BJ (cell line): ENCODE results near the gene TAAR1. TPM values are rescaled to one million over a fixed set of nuclear protein-coding genes. Genes with fewer than 3 reads are reported as not detected.

Experiments
- CTCF ChIA-PET: fragments of 350-600 bp; formaldehyde crosslinking; extraction: SDS; loops from one replicate; lab custom pipeline; 2021; ENCODE audit warnings: antibody characterized with exemption, inconsistent platforms; lab: Yijun Ruan, JAX
- POLR2A ChIA-PET: fragments of 300-600 bp; sonication (Branson Sonifier 250); formaldehyde crosslinking; extraction: SDS; loops from one replicate; lab custom pipeline; 2021; ENCODE audit warnings: antibody characterized with exemption; lab: Charles Lee
- DNase-seq: peaks from one replicate; pipeline ENCODE4 v3.0.0-alpha.2; 2011; ENCODE audit warnings: low read depth
- H3K27me3 ChIP-seq: 2 replicates; pipeline ENCODE4 v1.6.0; 2011; ENCODE audit warnings: low read length; ENCODE audit not compliant: control insufficient read depth, insufficient read depth
- H3K36me3 ChIP-seq: 2 replicates; pipeline ENCODE4 v1.5.1; 2011; ENCODE audit warnings: low read length; ENCODE audit not compliant: control insufficient read depth, insufficient read depth
- H3K4me3 ChIP-seq: 2 replicates; pipeline ENCODE4 v1.5.1; 2011; ENCODE audit warnings: low read depth, mild to moderate bottlenecking, control low read depth, low read length
- polyA plus RNA-seq: library from polyadenylated mRNA; depleted of rRNA; stranded (reverse); fragments of >200 nt; gene quantifications from 2 replicates; pipeline ENCODE4 v1.2.3, GENCODE V29; 2011
- TF ChIP-seq, protein P1 (sequence below): IDR thresholded peaks from 2 replicates; pipeline ENCODE4 v1.5.1; 2011; ENCODE audit warnings: low read depth, mild to moderate bottlenecking, control low read depth, inconsistent platforms, low read length, moderate library complexity; ENCODE audit not compliant: insufficient read depth

TAAR1 gene
- polyA plus RNA-seq, 1 experiment: not detected

DNA sequence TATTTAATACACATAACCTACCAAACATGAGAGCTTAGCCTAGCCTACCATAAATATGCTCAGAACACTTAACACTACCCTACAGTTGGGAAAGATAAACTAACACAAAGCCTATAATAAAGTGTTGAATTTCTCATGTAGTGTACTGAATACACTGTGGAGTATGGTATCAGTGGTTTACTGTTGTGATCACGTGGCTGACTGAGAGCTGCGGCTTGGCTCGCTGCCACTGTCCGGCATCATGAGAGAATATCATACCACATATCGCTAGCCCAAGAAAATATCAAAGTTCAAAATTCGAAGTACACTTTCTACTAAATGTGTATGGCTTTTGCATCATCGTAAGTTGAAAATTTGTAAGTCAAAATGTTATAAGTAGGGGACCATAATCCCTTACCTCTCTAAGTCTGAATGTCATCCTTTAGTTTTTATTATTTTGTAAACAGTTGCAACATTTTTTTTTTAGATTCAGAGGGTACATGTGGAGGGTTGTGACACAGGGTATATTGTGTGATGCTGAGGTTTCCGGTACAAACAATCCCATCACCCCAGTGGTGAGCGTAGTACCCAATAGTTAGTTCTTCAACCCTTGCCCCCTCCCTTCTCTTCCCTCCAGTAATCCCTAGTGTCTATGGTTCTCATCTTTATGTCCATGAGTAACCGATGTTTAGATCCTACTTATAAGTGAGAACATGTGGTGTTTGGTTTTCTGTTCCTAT is 14.6 kb upstream of the TAAR1 start:
- H3K4me3 ChIP-seq: no peak overlapping the region
- H3K27me3 ChIP-seq: no peaks in the 10 kb centered on the region
- no peak for DNase-seq
- TF ChIP-seq, protein P1, sequence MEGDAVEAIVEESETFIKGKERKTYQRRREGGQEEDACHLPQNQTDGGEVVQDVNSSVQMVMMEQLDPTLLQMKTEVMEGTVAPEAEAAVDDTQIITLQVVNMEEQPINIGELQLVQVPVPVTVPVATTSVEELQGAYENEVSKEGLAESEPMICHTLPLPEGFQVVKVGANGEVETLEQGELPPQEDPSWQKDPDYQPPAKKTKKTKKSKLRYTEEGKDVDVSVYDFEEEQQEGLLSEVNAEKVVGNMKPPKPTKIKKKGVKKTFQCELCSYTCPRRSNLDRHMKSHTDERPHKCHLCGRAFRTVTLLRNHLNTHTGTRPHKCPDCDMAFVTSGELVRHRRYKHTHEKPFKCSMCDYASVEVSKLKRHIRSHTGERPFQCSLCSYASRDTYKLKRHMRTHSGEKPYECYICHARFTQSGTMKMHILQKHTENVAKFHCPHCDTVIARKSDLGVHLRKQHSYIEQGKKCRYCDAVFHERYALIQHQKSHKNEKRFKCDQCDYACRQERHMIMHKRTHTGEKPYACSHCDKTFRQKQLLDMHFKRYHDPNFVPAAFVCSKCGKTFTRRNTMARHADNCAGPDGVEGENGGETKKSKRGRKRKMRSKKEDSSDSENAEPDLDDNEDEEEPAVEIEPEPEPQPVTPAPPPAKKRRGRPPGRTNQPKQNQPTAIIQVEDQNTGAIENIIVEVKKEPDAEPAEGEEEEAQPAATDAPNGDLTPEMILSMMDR: no peak
- ChIA-PET POLR2A (no interaction called here), CTCF (interaction anchor here (0.6 to 1.9 kb wide), 2 partner anchors 10 to 125 kb away, joined by 3 to 7 read pairs; partner anchors contain the start of gene SLC18B1)
- H3K36me3 ChIP-seq: no peaks in the 10 kb centered on the region

DNA sequence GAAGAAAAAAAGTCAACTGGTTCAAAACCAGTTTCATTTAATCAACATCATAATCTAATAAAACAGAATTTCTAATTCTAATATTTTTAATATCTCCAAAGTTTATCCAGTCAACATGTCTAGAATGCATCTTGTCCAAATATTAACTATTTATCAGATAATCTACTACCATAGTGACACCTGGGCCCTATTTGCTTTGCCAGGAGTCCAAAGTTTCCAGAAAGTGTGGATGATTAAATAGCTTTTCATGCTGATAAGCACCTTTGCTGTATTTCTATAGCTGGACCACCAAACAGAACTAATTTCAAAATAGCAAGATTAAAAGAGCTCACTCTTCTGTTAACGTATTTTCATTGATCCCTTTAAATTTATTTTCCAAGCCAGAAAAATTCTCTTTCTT is 12.3 kb upstream of the TAAR1 start:
- H3K4me3 ChIP-seq: no peak overlapping the region
- TF ChIP-seq, protein P1: no peak
- no peaks in the 10 kb centered on the region for H3K36me3 ChIP-seq
- H3K27me3 ChIP-seq: no peaks in the 10 kb centered on the region
- no peak for DNase-seq
- ChIA-PET POLR2A (no interaction called here), CTCF (interaction anchor here (0.6 to 4.2 kb wide), 3 partner anchors 102 to 127 kb away, joined by 3 to 37 read pairs (median 4); partner anchors contain the start of gene SLC18B1)

DNA sequence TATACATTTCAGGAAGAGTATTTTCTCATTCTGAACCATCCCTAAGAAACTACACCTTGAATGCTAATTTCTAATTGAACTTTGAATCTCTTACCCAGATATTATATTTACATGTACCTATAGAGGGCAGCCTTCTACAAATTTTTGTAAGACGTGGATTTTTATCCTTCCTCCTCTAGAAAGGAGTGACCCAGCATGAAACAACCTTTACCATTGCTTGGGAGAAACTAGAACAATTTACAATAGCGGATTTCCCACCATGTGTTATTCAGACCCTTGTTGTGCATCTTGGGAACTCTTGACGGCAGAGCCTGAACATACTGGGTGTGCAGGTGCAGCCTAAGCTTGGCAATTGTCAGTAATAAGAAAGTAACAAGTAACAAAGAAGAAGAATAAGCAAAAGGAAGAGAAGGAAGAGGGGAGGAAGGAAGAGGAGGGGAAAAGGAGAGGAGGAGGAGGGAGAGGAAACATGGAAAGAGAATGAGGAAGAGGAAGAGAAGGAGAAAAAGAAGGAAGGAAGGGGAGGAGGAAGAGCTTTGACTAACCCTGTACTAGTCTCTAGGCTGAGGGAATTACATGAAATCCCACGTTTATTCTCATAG is 10.8 kb upstream of the TAAR1 start:
- POLR2A ChIA-PET: no interaction called here
- Histone ChIP-seq H3K4me3 (no peak overlapping the region), H3K27me3 (no peaks in the 10 kb centered on the region), H3K36me3 (no peaks in the 10 kb centered on the region)
- TF ChIP-seq, protein P1: peak; percentile 43
- no peak for DNase-seq
- CTCF ChIA-PET: interaction anchor here (0.6 to 4.2 kb wide), 20 partner anchors 9 to 143 kb away, joined by 3 to 37 read pairs (median 3); partner anchors contain the start of gene SLC18B1

DNA sequence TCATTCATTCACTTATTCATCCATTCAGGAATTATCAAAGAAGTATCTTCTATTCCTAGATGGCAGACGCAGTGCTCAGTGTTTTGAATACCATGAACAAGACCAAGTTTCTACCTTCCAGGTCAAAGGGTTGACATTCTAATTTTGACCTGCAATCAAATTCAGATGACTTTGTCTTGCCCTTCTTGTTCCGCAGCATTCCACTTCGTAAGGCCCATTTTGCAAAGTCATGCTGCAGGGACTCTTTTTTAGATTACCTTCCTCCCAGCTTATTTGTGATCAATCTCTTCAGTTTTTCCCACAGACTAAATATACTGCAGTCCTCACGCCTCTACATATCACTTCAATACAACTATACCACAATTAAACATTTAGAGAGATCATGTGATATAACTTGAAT is 7.1 kb upstream of the TAAR1 start:
- ChIA-PET POLR2A (no interaction called here), CTCF (interaction anchor here (0.8 kb wide), 1 partner anchor 17 kb away, joined by 3 read pairs; no protein-coding TSS in a partner anchor)
- H3K4me3 ChIP-seq: no peak overlapping the region
- no peaks in the 10 kb centered on the region for H3K27me3 ChIP-seq
- TF ChIP-seq, protein P1: no peak
- no peaks in the 10 kb centered on the region for H3K36me3 ChIP-seq
- no peak for DNase-seq

DNA sequence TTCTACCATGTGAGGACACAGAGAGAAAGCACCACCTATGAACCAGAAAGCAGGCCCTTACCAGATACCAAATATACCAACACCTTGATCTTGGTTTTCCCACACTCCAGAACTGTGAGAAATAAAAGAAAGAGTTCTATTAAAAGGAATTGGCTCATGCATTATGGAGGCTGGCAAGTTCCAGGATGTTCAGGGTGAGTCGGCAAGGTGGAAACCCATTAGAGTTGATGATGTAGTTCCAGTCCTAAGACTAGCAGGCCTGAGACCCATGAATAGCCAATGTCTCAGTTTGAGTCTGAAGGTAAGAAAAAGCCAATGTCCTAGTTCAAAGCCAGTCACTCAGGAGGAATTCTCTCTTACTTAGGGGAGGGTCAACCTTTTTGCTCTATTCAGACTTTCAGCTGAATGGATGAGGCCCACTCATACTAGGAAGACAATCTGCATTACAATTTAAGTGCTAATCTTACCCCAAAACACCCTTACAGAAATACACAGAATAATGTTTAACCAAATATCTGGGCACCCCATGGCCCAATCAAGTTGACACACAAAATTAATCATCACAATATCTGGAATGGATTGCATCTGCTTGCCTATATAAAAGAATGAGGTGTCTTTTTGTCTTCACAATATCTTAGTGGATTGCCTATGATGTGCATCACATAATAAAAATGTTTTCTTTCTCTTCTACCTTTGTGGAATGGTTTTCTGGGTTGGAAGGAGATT is 5.5 kb upstream of the TAAR1 start:
- Histone ChIP-seq H3K36me3 (no peaks in the 10 kb centered on the region), H3K27me3 (no peaks in the 10 kb centered on the region), H3K4me3 (no peak overlapping the region)
- TF ChIP-seq, protein P1: no peak
- DNase-seq: no peak
- ChIA-PET CTCF (interaction anchor here (1.2 kb wide), 1 partner anchor 9 kb away, joined by 3 read pairs; no protein-coding TSS in a partner anchor), POLR2A (no interaction called here)
